GM21381 (cell line): ENCODE results near the gene XRCC2.
"Not testable (repeated sequence)": the region's sequence is repeated elsewhere in the genome, so short reads cannot be mapped to it uniquely, and the experiment has no call there.

Experiments
- ATAC-seq: cut with Tn5 transposase; IDR thresholded peaks from one replicate; pipeline ENCODE4 v1.9.1; 2021; ENCODE audit warnings: mild to moderate bottlenecking, moderate library complexity; ENCODE audit not compliant: unreplicated experiment

XRCC2 gene

GRCh38 chr7:152675759-152676636 is at the start of gene XRCC2:
TSS of gene XRCC2 (minus strand) at chr7:152676141. CDS start at chr7:152676079, 62 bp downstream.
- peak; percentile 89 for ATAC-seq

GRCh38 chr7:152723364-152723763 is 47.4 kb upstream of the XRCC2 start:
- ATAC-seq: no peak

GRCh38 chr7:152712412-152713042 is 36.6 kb upstream of the XRCC2 start:
- ATAC-seq: not testable (repeated sequence)

- ATAC-seq: no peak
Measured at GRCh38 chr7:152711444-152711944, 35.6 kb upstream of the XRCC2 start.

- no peak for ATAC-seq
Measured at GRCh38 chr7:152710153-152710442, 34.2 kb upstream of the XRCC2 start.

- ATAC-seq: no peak
Measured at GRCh38 chr7:152709287-152710152, 33.6 kb upstream of the XRCC2 start.

- ATAC-seq: no peak
Measured at GRCh38 chr7:152704796-152705384, 28.9 kb upstream of the XRCC2 start.

- ATAC-seq: no peak
Measured at GRCh38 chr7:152699079-152699478, 23.1 kb upstream of the XRCC2 start.

- not testable (repeated sequence) for ATAC-seq
Measured at GRCh38 chr7:152697268-152697974, 21.5 kb upstream of the XRCC2 start.

- not testable (repeated sequence) for ATAC-seq
Measured at GRCh38 chr7:152692196-152692595, 16.3 kb upstream of the XRCC2 start.

- ATAC-seq: no peak
Measured at GRCh38 chr7:152683297-152683696, 7.4 kb upstream of the XRCC2 start.

- no peak for ATAC-seq
Measured at GRCh38 chr7:152677808-152678670, 2.1 kb upstream of the XRCC2 start.

GRCh38 chr7:152674860-152675758 is 832 bp downstream of the XRCC2 start:
- ATAC-seq: peak; percentile 26

- ATAC-seq: no peak
Measured at GRCh38 chr7:152673897-152674296, 2.0 kb downstream of the XRCC2 start.

- ATAC-seq: no peak
Measured at GRCh38 chr7:152672626-152673025, 3.3 kb downstream of the XRCC2 start.

- no peak for ATAC-seq
Measured at GRCh38 chr7:152669758-152670157, 6.2 kb downstream of the XRCC2 start.

- no peak for ATAC-seq
Measured at GRCh38 chr7:152668975-152669374, 7.0 kb downstream of the XRCC2 start.

GRCh38 chr7:152667958-152668357 is 8.0 kb downstream of the XRCC2 start:
- peak; percentile 43 for ATAC-seq
